Esophagus muscularis mucosa (tissue), 4 donors: ENCODE results near the gene RERE. TPM values are rescaled to one million over a fixed set of nuclear protein-coding genes. Genes with fewer than 3 reads are reported as not detected.
"Not testable (repeated sequence)": the region's sequence is repeated elsewhere in the genome, so short reads cannot be mapped to it uniquely, and the experiment has no call there.

Experiments
- DNase-seq: peaks from one replicate; pipeline ENCODE4 v3.0.0-alpha.2; 2017; ENCODE audit errors: extremely low spot score
- H3K27ac ChIP-seq, 4 donors: fragments of 200-600 bp; sonication (generic); replicated peaks in 1 of 4; 1 replicate in 3 of 4; 2 replicates in 1 of 4; pipeline ENCODE4 v1.5.1; 2016 to 2019; ENCODE audit warnings: mild to moderate bottlenecking in 1 of 4
- H3K27me3 ChIP-seq, 4 donors: fragments of 200-600 bp; sonication (generic); one replicate each; pipeline versions ENCODE4 v1.5.1 to v1.6.0; 2016 to 2019
- H3K36me3 ChIP-seq, 4 donors: fragments of 200-600 bp; sonication (generic); one replicate each; pipeline ENCODE4 v1.5.1; 2016 to 2019
- H3K4me1 ChIP-seq, 4 donors: fragments of 200-600 bp; sonication (generic); one replicate each; pipeline ENCODE4 v1.5.1; 2016 to 2019
- H3K4me3 ChIP-seq, 4 donors: fragments of 200-600 bp; sonication (generic); 1 replicate in 2 of 4; 2 replicates in 2 of 4; pipeline ENCODE4 v1.5.1; 2016 to 2019; ENCODE audit warnings: mild to moderate bottlenecking in 4 of 4, moderate library complexity in 1 of 4
- H3K9me3 ChIP-seq, 4 donors: fragments of 200-600 bp; sonication (generic); 1 replicate in 3 of 4; 2 replicates in 1 of 4; pipeline ENCODE4 v1.5.1; 2016 to 2019
- CTCF ChIP-seq, 3 experiments: fragments of 200-600 bp in 2 of 3; fragments of 450-650 bp in 1 of 3; sonication (generic) in 2 of 3; IDR thresholded peaks; one replicate each; pipeline ENCODE4 v1.5.1; 2017 to 2019; ENCODE audit warnings: antibody characterized with exemption in 3 of 3, mild to moderate bottlenecking in 2 of 3, moderate library complexity in 1 of 3
- EP300 ChIP-seq: sonication (generic); formaldehyde crosslinking; IDR thresholded peaks from one replicate; pipeline ENCODE4 v1.6.1; 2017; ENCODE audit warnings: antibody characterized with exemption
- POLR2A ChIP-seq: fragments of 450-650 bp; IDR thresholded peaks from one replicate; pipeline ENCODE4 v1.6.1; 2017; ENCODE audit warnings: antibody characterized with exemption, moderate library complexity, mild to moderate bottlenecking, low read depth
- POLR2AphosphoS5 ChIP-seq, 2 donors: sonication (generic); formaldehyde crosslinking; IDR thresholded peaks; one replicate each; pipeline ENCODE4 v1.6.1; 2017; ENCODE audit warnings: antibody characterized with exemption in 2 of 2
- WGBS: methylation state at CpG from one replicate; pipeline ENCODE4 v1.1.5; 2018; 5-methylcytosine and 5-hydroxymethylcytosine counted together
- intact Hi-C: fragments of 100-400 bp; cut with DNase I; formaldehyde crosslinking; loops from one replicate; pipeline ENCODE4 v1.15.1; 2023
- total RNA-seq, 4 donors: library from RNA; depleted of rRNA; stranded (reverse); fragments of >200 nt; gene quantifications; one replicate each; pipeline versions ENCODE4 v1.1.0 to v1.2.1, GENCODE V29; 2016

RERE gene
- total RNA-seq, 4 donors from 2014 or later = 133 to 212 (median 168) TPM

GRCh38 chr1:8455700-8456307 lies 361.6 kb downstream of the RERE start:
- Histone ChIP-seq H3K27ac (peak overlapping the region; percentile 78 to 83 (median 82)), H3K36me3 (no peaks in the 10 kb centered on the region), H3K27me3 (no peaks in the 10 kb centered on the region), H3K4me3 (no peak overlapping the region), H3K4me1 (peaks cover 32 to 65% (median 50%) of the 10 kb centered on the region in 4 donors), H3K9me3 (no peaks in the 10 kb centered on the region)
- DNase-seq = no peak
- WGBS = 52% methylated on average over 7 of the region's 7 CpGs
- TF ChIP-seq POLR2A = no peak
- TF ChIP-seq CTCF (IDR thresholded peaks at IDR 0.05) = no peak
- TF ChIP-seq POLR2AphosphoS5 (IDR thresholded peaks at IDR 0.05) = peak in 1 of 2 donors; percentile 12
- no peak for TF ChIP-seq EP300
- intact Hi-C loops = no loop called here

- TF ChIP-seq CTCF (IDR thresholded peaks at IDR 0.05) = no peak
- TF ChIP-seq POLR2A = no peak
- no peak for TF ChIP-seq POLR2AphosphoS5 (IDR thresholded peaks at IDR 0.05)
- no peak for DNase-seq
- no peak overlapping the region for H3K27ac ChIP-seq
These were observed 367.1 kb downstream of the RERE start for GRCh38 chr1:8450312-8450711.

GRCh38 chr1:8448911-8449661 lies 368.4 kb downstream of the RERE start:
- peaks cover 0 to 39% (median 22%) of the 10 kb centered on the region in 4 donors for H3K4me1 ChIP-seq
- TF ChIP-seq POLR2AphosphoS5 (IDR thresholded peaks at IDR 0.05) (no peak), POLR2A (no peak), CTCF (IDR thresholded peaks at IDR 0.05) (no peak), EP300 (no peak)
- WGBS = 36% methylated on average over 12 of the region's 12 CpGs
- no peaks in the 10 kb centered on the region for H3K27me3 ChIP-seq
- H3K36me3 ChIP-seq = peaks cover 0 to 5% (median 0%) of the 10 kb centered on the region in 4 donors
- intact Hi-C loops = loop anchor here (10.0 kb wide), 1 partner anchor 474 kb away; no protein-coding TSS in a partner anchor
- DNase-seq = no peak
- peak overlapping the region; percentile 52 to 66 (median 62) for H3K27ac ChIP-seq
- H3K4me3 ChIP-seq = peak overlapping the region in 2 of 4 donors; percentile 10 to 34
- H3K9me3 ChIP-seq = no peaks in the 10 kb centered on the region

More at GRCh38 chr1:8450312-8450711, 367.1 kb downstream of the RERE start:
- H3K4me1 ChIP-seq = peaks cover 7 to 51% (median 27%) of the 10 kb centered on the region in 4 donors
- no peaks in the 10 kb centered on the region for H3K9me3 ChIP-seq
- 71% methylated on average over 11 of the region's 11 CpGs for WGBS
- H3K4me3 ChIP-seq = no peak overlapping the region
- H3K36me3 ChIP-seq = peaks cover 0 to 5% (median 0%) of the 10 kb centered on the region in 4 donors
- H3K27me3 ChIP-seq = no peaks in the 10 kb centered on the region
- intact Hi-C loops = no loop called here

- Histone ChIP-seq H3K27ac (peak overlapping the region; percentile 52 to 66 (median 62)), H3K4me1 (peaks cover 0 to 36% (median 22%) of the 10 kb centered on the region in 4 donors)
- not testable (repeated sequence) for H3K4me3 ChIP-seq, H3K36me3 ChIP-seq, DNase-seq, H3K9me3 ChIP-seq, H3K27me3 ChIP-seq
- intact Hi-C loops = loop anchor here (10.0 kb wide), 1 partner anchor 474 kb away; no protein-coding TSS in a partner anchor
- 77% methylated on average over 11 of the region's 11 CpGs for WGBS
These were observed 368.9 kb downstream of the RERE start for GRCh38 chr1:8448505-8448904.

GRCh38 chr1:8447616-8448150 lies 369.8 kb downstream of the RERE start:
- DNase-seq = no peak
- Histone ChIP-seq H3K27ac (no peak overlapping the region), H3K27me3 (no peaks in the 10 kb centered on the region), H3K36me3 (peaks cover 0 to 5% (median 0%) of the 10 kb centered on the region in 4 donors), H3K9me3 (no peaks in the 10 kb centered on the region), H3K4me1 (peaks cover 0 to 36% (median 21%) of the 10 kb centered on the region in 4 donors), H3K4me3 (no peak overlapping the region)
- WGBS = 99% methylated on average over 6 of the region's 9 CpGs
- intact Hi-C loops = loop anchor here (10.0 kb wide), 1 partner anchor 473 kb away; no protein-coding TSS in a partner anchor
- TF ChIP-seq CTCF (IDR thresholded peaks at IDR 0.05) (no peak), POLR2AphosphoS5 (IDR thresholded peaks at IDR 0.05) (no peak), EP300 (no peak), POLR2A (no peak)

GRCh38 chr1:8446119-8446518 lies 371.3 kb downstream of the RERE start:
- peaks cover 10 to 41% (median 24%) of the 10 kb centered on the region in 4 donors for H3K4me1 ChIP-seq
- not testable (repeated sequence) for DNase-seq, H3K36me3 ChIP-seq, H3K4me3 ChIP-seq, H3K9me3 ChIP-seq, H3K27ac ChIP-seq, H3K27me3 ChIP-seq
- WGBS = 94% methylated on average over 5 of the region's 5 CpGs
- intact Hi-C loops = loop anchor here (10.0 kb wide), 1 partner anchor 471 kb away; no protein-coding TSS in a partner anchor
